Keratinocyte (primary cell): Measurements from ENCODE around the gene PDE11A.

Source experiments
- CTCF ChIP-seq, 3 experiments: IDR thresholded peaks in 1 of 3; conservative IDR thresholded peaks in 1 of 3; optimal IDR thresholded peaks in 1 of 3; 2 replicates in 2 of 3; 3 replicates in 1 of 3; pipeline versions ENCODE3 to v1.5.1; 2011; ENCODE audit warnings: low read length in 3 of 3, mild to moderate bottlenecking in 3 of 3, moderate library complexity in 2 of 3, control low read depth in 1 of 3, inconsistent platforms in 1 of 3; ENCODE audit not compliant: insufficient read depth in 2 of 3; ENCODE audit errors: extremely low read depth in 1 of 3
- EZH2 ChIP-seq: IDR thresholded peaks from one replicate; pipeline ENCODE4 v1.6.1; 2012; ENCODE audit warnings: inconsistent platforms, mild to moderate bottlenecking, low read length, moderate library complexity

GRCh38 chr2:177593402-177593801 lies 479.2 kb downstream of the PDE11A start:
- TF ChIP-seq CTCF (optimal IDR thresholded peaks at IDR 0.05 in 1 of 3, IDR thresholded peaks at IDR 0.05 in 1 of 3, conservative IDR thresholded peaks at IDR 0.05 in 1 of 3; ENCODE audit: extremely low read depth in 1 of 3, insufficient read depth in 2 of 3, low read length in 3 of 3) (no peak), EZH2 (no peak)
